NCI-H2196 treated with DMSO at 0.1 percent for 48 hours (cell line): ENCODE results near the gene FBXL13.
"Not testable (repeated sequence)": the region's sequence is repeated elsewhere in the genome, so short reads cannot be mapped to it uniquely, and the experiment has no call there.

ENCODE experiments used
- DNase-seq: peaks from one replicate; lab custom pipeline; 2025; ENCODE audit not compliant: unreplicated experiment; lab: John Stamatoyannopoulos, UW

Gene FBXL13

GRCh38 chr7:102829075-102829474 is 245.5 kb downstream of the FBXL13 start:
- DNase-seq = no peak

GRCh38 chr7:102828286-102828685 is 246.3 kb downstream of the FBXL13 start:
- DNase-seq = no peak

- no peak for DNase-seq
Measured at GRCh38 chr7:102823390-102824119, 251.0 kb downstream of the FBXL13 start.

GRCh38 chr7:102821994-102822747 is 252.4 kb downstream of the FBXL13 start:
- no peak for DNase-seq

- DNase-seq = no peak
Measured at GRCh38 chr7:102819151-102819550, 255.4 kb downstream of the FBXL13 start.

DNA sequence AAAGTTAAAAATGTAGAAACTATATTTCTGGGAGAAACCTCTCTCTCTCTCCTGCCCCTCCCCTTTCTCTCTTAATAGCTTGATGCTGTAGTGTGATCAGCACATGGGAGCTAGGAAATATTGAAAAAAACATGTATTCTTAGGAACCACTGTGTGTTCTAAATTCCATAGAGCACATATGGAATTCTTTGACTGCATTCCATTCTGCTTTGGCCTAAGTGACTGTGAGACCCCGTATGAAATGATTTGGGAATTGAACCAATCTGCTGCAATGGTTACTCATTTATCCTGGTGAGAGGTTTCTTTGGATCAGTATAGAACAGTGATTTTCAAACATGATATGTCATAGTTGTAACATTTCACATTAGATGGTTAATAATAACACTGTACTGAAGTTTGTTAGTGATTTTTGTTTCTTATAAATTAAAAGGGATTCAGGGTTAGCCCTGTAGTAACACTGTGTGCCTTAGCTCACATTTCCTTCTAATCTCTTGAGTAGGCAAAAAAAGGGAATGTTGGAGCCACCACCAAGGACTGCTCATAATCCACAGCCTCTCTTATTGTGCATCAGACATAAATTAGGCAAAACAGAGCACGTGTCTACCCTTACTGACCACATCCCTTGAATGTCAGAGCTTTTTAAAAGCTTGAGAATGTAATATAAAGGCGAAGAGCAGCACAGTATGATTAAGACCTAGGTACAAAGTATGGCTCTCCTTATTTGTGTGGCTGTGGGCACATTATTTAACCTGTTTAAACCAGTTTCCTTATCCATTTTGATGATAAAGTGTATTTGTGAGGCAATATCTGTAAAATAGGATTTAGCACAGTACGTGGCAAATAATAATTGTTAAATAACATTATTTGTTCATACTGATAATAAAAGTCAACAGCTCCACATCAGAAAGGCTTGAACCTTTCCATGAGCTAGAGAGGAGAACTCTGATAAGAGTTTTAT is 256.7 kb downstream of the FBXL13 start:
- DNase-seq = no peak

- DNase-seq = no peak
Measured at GRCh38 chr7:102814025-102814471, 260.5 kb downstream of the FBXL13 start.

GRCh38 chr7:102813191-102814024 is 261.2 kb downstream of the FBXL13 start:
- DNase-seq = no peak

DNA sequence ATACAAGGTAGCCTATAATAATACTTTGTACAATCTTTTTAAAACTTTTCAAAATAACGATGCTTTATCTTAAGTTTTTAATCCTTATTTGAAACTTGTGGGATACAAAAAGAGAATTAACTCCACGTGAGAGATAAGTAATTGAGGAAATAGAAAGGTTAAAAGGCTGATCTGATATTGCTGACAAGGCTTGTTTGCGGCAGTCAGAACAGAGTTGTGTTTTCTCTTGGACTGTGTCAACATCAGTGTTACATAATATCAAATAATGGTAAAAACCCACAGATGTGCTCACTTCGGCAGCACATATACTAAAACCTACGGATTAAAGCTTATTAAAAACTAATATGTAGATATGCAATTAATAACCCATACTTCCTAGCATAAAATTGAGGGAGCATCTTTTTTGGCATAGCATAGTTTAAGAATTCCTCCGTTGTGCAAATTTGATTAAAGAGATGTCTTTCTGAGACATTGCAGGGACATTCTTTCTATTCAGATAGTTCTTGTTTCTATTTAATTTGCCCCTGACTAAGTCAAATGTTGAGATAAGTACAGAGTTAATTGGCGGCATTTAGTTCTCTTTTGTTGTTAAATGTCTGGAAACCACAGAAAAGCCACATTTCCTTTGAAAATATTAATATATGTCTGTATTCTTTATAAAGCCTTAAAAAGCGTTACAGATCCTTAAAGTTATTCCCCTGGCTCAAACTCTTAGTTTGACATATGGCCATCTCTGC is 262.5 kb downstream of the FBXL13 start:
- DNase-seq = no peak

DNA sequence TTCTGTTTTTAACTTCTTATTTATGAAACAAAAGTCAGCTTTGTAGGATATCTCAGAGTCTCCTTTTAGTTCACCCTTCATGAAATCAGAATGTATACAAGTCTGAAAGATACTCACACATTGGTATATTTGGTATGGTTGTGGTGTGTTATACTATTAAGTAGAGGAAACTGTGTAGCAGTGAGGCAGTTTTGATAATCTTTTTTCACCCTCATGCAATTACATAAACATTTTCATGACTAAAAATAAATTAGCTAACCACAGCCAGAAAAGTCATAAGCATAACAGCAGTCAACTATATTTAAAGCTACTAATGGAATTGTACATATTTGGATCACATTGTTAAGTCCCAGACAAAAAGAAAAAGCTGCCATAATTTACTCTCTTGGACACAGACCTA is 263.7 kb downstream of the FBXL13 start:
- no peak for DNase-seq

GRCh38 chr7:102806613-102807012 is 268.0 kb downstream of the FBXL13 start:
- no peak for DNase-seq

GRCh38 chr7:102795987-102796595 is 278.5 kb downstream of the FBXL13 start:
- DNase-seq = not testable (repeated sequence)

- not testable (repeated sequence) for DNase-seq
Measured at GRCh38 chr7:102794567-102794966, 280.0 kb downstream of the FBXL13 start.

DNA sequence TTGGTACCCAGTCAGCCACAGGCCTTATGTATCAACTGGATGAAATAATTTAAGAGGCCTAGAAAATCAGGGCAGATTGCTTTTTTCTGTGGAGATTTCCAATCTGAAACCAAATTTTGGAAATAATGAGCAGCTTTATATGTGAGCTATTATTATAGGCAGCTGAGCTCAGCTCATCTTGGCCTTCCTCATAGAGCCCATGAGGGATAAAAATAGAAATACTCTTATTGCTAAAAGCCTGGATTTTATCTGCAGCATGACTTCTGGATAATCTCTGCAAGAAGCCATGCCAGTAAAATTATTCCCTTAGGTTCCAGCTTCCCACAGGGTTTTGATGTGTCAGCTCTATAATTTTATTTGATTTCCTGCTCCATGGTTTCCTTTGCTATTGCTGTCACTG is 282.8 kb downstream of the FBXL13 start:
- not testable (repeated sequence) for DNase-seq

GRCh38 chr7:102791367-102791766 is 283.2 kb downstream of the FBXL13 start:
- not testable (repeated sequence) for DNase-seq

GRCh38 chr7:102790364-102791100 is 284.1 kb downstream of the FBXL13 start:
- DNase-seq = not testable (repeated sequence)

DNA sequence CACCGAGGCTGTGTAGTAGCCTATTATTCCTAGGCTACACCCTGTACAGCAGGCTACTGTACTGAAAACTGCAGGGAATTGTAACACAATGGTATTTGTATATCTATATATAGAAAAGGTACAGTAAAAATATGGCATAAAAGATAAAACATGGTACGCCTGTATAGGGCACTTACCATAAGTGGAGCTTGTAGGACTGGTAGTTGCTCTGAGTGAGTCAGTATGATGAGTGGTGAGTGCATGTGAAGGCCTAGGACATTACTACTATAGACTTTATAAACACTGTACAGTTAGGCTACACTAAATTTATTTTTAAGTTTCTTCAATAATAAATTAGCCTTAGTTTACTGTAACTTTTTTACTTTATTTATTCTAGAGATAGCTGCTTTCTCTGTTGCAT is 285.8 kb downstream of the FBXL13 start:
- not testable (repeated sequence) for DNase-seq

GRCh38 chr7:102780926-102781325 is 293.7 kb downstream of the FBXL13 start:
- DNase-seq = not testable (repeated sequence)
